UCSD-AML1 (cell line): ENCODE data around the gene LRRC73.
"Not testable (repeated sequence)": the region's sequence is repeated elsewhere in the genome, so short reads cannot be mapped to it uniquely, and the experiment has no call there.

ENCODE experiments used
- DNase-seq: peaks from one replicate; lab custom pipeline; 2025; ENCODE audit not compliant: unreplicated experiment; lab: John Stamatoyannopoulos, UW

LRRC73 gene

DNA sequence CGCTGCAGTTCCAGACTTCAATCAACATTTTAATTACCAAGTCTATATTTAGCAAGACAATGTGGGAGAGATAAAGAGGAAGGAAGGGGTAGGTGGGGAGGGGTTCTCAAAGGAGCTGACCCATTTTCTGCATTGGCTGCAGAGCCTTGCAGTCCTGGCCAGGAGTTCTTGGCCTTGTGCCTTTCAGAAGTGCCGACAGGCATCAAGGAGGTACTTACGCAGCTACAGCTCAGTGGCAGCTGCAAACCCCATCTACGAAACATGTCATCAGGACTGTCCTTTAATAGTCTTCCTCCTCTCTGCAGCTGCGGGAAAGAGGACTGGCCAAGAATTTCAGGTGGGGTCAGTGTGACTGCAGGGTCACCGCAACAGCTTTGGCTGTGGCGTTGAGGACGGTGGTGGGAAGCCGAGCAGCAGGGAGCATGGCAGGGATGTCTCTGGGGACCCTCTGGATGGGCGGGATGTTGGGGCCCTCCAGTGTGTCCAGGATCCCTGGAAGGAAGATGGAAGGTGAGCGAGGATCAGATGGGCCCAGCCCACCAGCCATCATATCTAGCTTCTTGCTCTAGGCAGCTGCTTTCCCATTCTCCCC lies 1.8 kb upstream of the LRRC73 start:
- no peak for DNase-seq

- DNase-seq: no peak
Observed at GRCh38 chr6:43510827-43511163, 649 bp upstream of the LRRC73 start.

DNA sequence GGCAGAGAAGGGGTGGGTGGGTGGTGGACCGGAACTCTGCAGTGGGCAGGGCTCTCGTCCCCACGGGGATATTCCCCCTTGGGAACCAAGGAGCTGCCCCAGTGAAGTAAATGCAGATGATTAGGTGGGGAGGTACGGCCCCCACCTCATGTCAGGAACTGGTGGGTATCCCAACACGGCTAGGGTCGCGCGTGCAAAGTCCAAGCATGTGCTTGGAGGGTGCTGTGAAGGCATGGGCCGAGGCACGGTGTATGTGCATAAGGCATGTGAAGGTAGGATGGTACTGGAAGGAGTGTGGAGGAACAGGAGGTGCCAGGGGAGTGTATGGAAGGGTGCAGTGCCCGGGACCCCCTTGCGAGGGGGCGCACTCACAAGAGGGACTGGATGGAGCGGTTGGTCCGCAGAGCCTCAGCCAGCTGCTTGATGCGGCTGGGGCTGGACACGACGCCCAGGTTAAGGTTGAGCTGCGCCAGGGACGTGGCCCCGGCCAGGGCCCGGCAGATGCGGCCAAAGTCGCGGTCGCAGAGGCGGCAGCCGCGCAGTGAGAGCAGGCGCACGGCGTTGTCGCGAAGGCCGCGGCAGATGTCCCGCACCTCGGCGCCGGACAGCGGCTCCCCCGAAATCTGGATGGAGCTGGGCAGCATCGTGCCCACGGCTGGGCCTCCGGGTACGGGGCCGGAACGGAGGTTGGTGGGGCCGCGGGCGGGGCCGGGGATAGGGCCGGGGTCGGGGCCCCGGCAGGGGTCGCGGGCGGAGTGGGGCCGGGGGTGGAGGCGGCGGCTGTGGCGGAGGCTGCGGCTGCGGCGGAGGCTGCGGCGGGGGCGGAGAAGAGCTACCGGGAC lies 783 bp downstream of the LRRC73 start:
- DNase-seq: no peak

DNA sequence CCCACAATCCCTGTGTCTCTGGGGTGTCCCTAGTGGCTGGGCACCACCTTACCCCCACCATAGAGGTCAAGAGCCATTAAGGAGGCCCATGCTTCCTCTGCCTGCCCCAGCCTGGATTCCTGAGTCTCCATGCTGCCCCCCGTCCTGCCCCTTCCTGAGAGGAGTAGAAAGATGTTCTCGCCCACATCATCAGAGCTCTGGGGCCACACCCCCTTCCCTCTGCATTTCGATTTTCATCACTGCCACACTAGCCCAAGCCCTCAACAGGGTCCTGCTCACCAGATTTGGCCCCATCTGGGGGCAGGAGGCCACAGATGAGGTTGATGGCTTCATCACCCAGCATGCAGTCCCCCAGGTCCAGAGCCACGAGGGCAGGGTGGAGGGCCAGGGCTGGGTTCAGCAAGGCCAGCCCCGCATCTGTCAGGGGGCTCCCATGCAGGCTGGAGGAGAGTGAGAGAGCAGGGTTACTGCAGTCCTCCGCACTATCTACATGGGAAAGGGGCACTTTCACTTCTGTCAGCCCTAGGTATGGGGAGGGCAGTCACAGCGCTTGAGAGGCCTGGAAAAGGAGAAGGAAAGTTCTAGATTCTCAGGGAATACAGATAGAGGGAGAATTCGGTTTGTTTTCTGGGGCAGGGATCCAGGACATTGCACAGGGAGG lies 1.5 kb downstream of the LRRC73 start:
- DNase-seq: no peak

DNA sequence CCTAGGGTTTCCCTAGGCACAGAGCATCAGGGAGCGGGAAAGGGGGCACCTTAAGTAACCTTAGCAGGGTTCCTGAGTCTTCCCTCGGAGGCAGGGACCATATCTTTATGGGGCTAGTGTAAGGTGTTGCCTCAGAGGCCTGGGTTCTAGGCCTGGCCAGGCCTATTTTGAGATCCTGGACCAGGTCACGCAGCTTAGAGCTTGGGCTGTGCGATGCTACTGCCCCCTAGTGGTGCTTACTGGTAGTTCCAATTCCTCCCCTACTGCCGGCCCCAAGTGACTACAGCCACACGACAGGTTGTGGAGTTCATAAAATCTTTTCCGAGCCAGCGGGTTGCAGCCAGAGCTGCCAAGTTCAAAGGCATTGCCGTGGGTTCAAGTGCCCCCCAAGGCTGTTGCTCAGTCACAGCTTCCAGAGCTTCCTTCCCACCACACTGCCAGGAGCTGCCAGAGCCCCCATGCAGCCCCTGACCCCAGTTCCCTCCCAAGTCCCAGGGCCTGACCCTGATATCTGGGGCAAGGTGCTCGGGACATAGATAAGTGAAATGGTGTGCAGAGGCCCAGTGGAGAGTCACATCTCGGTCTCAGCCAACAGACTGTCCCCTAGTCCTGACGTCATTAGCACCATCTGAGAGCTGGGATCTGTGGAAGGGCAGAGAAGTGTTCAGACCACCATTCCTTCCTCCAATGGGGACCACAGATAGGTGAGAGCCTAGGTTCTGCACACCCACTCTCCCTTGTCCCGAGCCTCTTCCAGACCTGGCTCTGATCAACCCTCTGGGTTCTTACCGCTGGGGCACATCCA lies 3.3 kb downstream of the LRRC73 start:
- peak; percentile 78 for DNase-seq

- no peak for DNase-seq
Observed at GRCh38 chr6:43506171-43506570, 4.0 kb downstream of the LRRC73 start.

- DNase-seq: no peak
Observed at GRCh38 chr6:43505718-43506117, 4.4 kb downstream of the LRRC73 start.

GRCh38 chr6:43504756-43505593 lies 5.2 kb downstream of the LRRC73 start:
- DNase-seq: no peak

DNA sequence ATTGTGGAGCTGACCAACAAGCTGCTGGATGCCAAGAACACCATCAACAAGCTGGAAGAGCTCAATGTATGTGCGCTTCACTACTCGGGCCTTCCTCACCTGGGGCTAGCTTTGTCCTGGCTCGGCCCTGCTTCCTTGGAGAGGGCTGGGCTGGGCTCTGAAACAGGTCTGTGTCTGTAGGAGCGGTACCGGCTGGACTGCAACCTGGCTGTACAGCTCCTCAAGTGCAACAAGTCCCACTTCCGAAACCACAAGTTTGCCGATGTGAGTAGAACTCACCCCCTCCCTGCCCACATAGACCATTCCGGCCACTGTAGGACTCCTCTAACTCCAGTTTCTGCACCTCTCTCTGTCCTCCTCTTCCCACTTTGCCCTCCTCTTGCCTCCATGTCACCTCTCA lies 6.7 kb downstream of the LRRC73 start:
- DNase-seq: no peak

DNA sequence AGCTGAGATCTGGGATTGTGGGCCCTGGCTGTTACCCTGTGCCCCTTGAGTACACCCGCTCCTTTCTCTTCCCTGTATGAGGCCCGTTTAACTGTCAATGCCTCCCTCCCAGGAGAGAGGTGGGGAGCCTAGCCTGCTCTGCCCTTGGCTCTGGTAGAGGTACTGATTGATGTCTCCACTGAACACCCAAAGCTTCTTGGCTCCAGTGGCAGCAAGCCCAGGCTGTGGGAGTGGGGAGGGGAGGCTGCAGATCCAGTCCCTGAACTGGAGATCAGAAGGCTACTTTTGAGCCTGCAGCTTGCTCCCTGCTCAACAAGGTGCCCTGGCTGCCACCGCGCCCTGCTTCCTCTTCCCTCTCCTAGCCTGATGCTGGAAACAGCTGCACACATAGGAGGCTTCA lies 7.5 kb downstream of the LRRC73 start:
- no peak for DNase-seq

GRCh38 chr6:43500921-43501320 lies 9.2 kb downstream of the LRRC73 start:
- DNase-seq: no peak

DNA sequence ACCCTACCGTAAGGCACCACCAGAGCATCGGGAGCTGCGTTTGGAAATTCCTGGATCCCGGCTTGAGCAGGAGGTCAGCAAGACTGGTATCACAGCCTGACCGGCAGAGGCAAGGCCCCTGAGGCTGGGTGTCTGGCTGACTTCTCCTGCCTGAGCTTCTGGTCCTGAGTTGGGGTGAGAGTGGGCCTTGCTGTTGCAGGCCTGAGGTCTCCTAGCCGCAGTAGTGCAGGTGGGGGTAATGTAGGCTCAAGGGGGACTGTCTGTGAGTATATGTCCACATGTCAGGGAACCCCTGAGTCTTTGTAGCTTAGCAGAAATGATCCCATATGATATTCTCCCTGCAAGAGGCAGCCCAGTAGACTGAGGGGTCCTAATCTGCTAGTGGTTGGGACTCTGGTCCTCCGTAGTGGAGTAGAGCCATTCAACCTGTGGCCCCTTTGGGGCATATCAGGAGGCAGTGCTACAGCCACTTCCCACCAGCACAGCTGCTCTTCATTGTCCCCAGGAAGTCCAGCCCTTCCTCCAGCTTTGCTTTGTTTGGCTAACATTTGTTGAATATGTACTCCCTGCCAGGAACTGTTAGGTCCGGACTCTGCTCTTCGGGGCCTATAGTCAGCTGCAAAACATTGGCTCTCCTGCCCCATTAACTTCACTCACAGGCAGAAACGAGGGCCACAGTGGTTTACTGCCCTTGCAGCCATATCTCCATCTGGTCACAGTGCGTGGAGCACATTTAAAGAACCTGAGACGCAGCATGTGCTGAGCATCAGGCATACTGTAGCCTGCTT lies 10.9 kb downstream of the LRRC73 start:
- DNase-seq: no peak

DNA sequence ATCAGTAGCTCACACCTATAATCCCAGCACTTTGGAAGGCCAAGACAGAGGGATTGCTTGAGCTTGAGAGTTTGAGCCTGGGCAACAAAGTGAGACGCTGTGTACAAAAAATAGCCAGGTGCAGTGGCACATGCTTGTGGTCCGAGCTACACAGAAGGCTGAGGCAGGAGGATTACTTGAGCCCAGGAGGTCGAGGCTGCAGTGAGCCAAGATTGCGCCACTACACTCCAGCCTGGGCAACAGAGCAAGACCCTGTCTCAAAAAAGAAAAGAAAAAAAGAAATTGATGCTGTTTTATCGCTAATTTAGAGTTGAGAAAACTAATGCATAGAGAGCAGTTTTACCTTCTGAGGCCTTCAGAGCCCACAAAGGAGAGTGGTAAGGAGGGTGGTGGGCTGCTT lies 11.9 kb downstream of the LRRC73 start:
- not testable (repeated sequence) for DNase-seq

DNA sequence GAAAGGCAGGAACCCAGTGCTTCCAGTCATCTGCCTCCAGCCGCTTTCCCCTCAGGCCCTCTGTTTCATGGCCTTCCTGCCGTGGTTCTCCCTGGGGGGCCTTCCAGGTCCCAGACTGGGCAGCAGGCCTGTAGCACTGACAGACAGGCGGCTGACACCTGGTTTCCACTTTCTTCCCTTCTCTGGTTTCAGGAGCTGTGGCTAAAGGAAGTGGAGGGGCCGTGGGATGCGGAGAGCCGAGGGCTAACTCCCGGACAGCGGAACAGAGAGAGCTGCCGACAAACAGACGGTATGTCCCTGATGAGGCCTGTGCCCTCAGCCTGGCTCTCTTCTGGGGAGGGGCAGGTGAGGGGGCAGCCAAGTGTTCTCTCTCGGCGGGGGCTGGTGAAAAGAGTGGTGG lies 12.5 kb downstream of the LRRC73 start:
- no peak for DNase-seq

DNA sequence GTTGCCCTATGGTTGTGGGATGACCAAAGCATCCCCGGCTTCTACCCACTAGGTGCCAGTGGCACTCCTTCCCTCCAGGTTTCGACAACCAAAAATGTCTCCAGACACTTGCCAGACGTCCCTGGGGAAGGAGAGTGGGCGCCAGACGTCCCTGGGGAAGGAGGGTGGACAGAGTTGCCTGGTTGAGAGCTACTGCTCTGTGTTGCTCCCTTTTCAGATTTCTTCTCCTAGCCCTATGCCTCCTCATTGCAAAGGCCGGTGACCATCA lies 13.1 kb downstream of the LRRC73 start:
- DNase-seq: no peak

GRCh38 chr6:43496370-43497128 lies 13.6 kb downstream of the LRRC73 start:
- DNase-seq: no peak

- peak; percentile 31 for DNase-seq
Observed at GRCh38 chr6:43495409-43495941, 14.7 kb downstream of the LRRC73 start.

DNA sequence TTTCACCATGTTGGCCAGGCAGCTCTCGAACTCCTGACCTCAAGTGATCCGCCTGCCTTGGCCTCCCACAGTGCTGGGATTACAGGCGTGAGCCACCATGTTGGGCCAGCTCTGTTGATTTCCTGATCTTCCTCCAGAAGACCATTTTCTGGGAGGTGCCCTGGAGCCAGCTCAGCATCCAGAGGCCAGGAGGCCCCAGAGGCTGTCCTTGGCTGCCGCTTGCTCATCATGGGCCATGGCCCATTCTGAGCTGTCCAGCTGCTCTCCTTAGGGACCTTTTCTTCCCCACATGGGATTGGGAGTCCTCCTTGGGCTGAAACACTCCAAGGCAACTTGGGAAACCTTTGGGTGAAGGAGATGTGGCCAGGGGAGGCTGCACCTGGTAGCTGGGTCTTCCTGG lies 15.4 kb downstream of the LRRC73 start:
- DNase-seq: no peak

- DNase-seq: no peak
Observed at GRCh38 chr6:43494321-43494720, 15.8 kb downstream of the LRRC73 start.
